NCI-H2107 treated with DMSO at 0.1 percent for 48 hours (cell line): ENCODE results near the gene RNF151.

Experiments
- DNase-seq: peaks from one replicate; lab custom pipeline; 2025; ENCODE audit not compliant: unreplicated experiment; lab: John Stamatoyannopoulos, UW

RNF151 gene

DNA sequence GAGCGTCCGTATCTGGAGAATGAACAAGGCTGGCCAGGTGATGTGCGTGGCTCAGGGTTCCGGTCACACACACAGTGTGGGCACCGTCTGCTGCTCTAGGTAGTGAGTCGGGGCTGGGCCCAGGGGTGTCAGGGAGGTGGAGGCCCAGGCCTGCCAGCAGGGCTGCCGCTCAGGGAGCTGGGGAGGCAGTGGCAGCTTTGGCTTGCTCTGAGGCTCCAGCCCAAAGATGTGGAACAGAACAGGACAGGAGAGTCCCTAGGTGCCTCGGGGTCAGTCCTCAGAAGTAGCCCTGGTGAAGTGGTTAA is 9.5 kb downstream of the RNF151 start:
- no peak for DNase-seq

DNA sequence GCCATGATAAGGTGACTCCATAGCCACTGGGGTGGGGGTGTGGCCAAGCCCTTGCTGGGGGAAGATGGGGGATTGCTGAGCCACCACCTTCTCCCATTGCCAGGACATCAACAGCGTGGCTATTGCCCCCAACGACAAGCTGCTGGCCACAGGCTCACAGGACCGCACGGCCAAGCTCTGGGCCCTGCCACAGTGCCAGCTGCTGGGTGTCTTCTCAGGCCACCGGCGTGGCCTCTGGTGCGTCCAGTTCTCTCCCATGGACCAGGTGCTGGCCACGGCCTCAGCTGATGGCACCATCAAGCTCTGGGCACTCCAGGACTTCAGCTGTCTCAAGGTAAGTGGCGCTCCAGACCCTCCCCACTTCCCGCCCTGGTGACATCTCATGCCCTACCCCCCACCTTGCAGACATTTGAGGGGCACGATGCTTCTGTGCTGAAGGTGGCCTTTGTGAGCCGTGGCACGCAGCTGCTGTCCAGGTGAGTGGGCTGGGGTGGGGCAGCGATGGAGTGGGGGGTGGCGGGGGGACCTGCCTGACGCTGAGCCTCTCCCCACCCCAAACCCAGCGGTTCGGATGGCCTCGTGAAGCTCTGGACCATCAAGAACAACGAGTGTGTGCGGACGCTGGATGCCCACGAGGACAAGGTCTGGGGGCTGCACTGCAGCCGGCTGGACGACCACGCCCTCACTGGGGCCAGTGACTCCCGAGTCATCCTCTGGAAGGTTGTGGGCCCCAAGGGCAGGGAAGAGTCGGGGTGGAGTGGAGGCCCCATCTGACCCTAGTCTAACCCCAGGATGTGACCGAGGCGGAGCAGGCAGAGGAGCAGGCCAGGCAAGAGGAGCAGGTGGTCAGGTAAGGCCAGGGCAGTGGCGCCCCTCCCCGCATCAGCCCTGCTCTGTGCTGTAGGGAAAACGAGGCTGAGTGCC is 10.6 kb downstream of the RNF151 start:
- no peak for DNase-seq

- no peak for DNase-seq
These were observed 11.2 kb downstream of the RNF151 start for GRCh38 chr16:1977875-1978268.

- DNase-seq, result no peak
These were observed 11.9 kb downstream of the RNF151 start for GRCh38 chr16:1978476-1979120.

GRCh38 chr16:1979271-1980029 is 12.8 kb downstream of the RNF151 start:
- DNase-seq, result no peak

DNA sequence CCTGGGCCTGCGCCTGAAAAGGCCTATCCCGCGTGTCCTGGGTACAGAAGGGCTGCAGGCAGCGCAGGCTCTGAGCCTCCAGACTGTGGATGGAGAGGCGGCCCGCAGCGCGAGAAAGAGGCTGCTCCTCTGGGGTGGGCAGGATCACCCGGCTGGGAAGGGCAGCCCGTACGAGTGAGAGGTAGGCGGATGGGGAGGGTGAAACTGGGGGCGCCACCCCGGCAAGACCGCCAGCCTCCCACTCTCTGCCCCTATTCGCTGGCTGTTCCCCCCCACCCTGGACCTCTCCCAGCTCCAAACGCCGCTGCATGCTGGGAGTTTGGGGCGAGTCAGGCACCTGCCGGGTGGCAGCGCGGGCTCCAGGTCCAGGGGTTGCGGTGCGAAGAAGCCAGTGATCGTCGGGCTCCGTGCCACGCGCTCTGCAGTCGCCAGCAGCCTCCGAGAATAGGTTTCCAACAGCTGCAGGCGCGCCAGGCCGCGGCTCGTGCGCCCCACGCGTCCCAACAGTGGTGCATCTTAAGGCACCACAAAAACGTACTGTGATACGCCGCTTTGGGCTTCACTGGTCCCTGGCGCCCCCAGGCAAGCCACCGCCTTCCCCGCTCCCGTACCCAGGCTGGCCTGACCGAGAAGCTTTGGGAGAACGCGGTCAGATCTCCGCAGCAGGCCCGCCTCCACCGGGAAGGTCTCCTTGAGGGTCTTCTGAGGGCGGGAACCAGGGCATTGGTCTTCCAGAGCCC is 13.5 kb downstream of the RNF151 start:
- no peak for DNase-seq

DNA sequence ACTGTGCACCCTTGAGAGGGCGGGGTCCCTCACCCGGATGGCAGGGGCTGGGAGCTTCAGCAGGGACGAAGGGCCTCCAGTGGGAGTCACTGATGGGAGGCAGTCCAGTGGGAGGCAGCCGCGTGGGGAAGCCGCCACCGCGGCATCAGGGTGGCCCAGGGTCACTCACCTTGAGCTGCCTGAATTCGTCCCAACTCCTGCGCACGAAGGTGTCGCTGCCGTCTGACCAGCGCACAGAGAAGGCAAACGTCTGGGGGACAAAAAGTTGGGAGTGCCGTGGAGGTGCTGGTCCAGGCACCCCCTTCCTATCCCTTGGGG is 14.1 kb downstream of the RNF151 start:
- no peak for DNase-seq

DNA sequence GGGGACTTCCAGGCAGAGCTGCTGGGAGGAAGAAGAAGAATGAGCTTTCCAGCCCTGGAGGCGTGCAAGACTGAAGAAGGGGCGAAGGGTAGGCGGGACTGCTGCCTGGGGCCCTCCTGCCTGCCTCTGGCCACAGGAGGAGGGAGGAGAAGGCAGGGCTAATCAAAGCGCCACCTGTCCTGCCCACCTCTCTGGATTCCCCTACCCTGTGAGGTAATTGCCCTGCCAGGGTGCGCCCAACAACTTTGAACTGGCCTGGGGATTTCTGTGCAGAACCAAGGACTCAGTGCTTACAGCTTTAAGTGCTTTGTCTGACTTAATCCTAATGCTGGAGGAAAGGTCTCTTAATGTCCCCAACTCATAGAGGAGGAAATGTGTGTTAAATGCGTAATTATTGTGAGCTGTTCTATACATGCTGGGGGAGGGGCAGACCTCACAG is 14.8 kb downstream of the RNF151 start, which contains the start of gene NOXO1:
Gene NOXO1 (minus strand): TSS at position 72 of the 439 bp plus-strand sequence. CDS start 290 bp downstream, outside the sequence.
- DNase-seq, result no peak

- DNase-seq, result no peak
These were observed 15.4 kb downstream of the RNF151 start for GRCh38 chr16:1982013-1982433.

DNA sequence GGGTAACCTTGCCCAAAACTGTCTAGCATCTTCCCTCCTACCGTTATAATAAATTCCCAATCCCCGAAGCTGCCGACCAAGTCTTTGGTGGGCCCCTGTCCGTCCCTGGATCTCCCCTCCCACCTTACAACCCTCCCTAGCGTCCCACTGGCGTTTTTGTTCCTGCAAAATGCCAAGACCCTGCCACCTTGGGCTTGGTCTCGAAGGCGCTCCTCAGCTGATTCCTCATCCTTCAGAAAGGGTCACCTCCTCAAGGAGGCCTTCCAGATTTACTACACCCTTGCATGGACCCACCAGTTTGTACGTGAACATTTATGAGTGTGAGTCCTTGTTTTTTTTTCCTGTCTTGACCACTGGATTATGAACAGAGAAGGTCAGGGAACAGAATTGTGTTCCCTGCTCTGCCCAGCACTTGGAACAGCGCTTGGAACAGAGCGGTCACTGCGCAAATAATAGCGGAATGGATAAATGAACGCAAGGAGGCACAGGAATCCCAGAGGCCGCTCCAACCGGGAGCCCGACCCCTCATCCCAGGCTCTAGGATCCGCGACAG is 16.4 kb downstream of the RNF151 start:
- DNase-seq, result no peak

DNA sequence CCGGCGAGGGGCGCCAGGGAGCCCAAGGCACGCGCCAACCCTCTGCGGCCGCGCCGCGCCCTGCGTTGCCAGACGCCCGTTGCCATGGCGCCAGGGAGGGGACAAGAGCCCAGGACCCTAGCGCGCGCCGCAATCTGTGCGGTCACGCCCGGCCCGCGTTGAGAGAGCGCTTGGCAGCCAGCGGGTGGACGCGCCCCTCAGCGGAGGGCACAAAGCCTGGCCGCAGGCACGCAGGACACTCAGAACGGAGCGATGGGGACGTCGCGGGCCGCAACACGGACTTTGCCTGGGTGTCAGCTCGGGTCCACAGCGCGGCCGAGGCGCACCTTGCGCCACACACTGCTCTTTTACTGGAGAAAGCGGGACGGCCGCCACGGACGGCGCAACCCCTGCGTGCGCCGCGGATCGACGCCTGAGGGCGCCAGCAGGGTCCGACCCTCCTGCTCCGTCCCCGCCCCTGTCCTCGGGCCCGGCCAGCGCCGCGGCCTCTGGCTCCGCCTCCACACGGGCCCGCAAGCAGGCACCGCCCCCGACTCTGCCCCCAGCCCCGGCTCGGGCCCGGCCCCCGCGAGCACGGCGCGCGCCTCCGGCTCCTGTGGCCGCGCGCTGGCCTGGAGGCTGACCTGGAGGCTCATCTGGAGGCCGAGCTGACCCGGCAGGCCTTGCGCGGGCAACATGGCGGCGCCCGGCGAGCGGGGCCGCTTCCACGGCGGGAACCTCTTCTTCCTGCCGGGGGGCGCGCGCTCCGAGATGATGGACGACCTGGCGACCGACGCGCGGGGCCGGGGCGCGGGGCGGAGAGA is 17.1 kb downstream of the RNF151 start, which contains the start of gene GFER:
Gene GFER (plus strand): TSS at position 650 of the 803 bp plus-strand sequence. CDS start 26 bp downstream, at position 676.
- DNase-seq, result peak; percentile 51

DNA sequence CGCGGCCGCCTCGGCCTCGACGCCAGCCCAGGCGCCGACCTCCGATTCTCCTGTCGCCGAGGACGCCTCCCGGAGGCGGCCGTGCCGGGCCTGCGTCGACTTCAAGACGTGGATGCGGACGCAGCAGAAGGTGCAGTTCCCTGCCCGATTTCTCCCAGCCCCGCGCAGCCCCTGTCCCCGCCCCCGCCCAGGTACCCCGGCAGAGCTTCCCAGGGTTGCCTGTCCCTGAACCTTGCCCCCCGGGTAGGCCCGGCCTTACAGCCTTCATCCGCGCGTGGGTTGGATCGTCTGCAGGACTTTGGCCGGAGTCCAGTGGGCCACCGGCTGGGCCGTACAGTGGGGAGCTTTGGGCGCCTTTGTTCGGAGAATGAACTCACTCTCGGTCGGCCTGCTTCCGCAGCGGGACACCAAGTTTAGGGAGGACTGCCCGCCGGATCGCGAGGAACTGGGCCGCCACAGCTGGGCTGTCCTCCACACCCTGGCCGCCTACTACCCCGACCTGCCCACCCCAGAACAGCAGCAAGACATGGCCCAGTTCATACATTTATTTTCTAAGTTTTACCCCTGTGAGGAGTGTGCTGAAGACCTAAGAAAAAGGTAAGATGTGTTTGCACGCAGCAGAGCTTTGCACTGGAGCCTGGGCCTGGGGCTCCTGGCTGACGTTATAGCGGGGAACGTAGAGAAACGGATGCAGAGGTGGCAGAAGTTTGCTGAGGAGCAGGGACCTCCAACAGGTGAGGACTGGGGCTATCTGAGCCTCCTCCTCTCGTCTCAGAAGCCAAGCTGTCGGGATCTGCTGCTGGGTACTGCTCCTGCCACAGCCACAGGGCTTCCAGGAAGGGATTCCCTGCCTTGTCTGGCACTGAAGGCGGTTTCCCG is 17.9 kb downstream of the RNF151 start:
- no peak for DNase-seq

GRCh38 chr16:1985466-1986150 is 19.0 kb downstream of the RNF151 start:
- DNase-seq, result no peak

DNA sequence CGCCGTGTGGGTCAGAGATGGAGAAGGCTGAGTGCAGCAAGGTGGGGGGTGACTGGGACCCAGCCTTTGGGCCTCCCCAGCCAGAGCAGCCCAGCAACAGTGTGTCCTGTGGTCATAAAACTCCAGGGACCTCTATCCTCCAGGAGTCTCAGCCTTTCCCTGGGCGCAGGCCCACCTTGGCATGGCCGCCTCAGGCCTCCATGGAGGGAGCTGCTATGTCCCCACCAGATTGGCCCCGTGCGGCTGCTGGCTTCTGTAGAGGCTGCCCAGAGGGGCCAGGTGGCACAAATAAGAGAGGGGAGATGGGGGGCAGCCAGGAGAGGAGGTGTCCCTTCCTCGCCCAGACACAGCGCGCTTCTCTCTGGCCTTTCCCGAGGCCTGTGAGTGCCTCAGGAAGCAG is 20.5 kb downstream of the RNF151 start:
- DNase-seq, result no peak

DNA sequence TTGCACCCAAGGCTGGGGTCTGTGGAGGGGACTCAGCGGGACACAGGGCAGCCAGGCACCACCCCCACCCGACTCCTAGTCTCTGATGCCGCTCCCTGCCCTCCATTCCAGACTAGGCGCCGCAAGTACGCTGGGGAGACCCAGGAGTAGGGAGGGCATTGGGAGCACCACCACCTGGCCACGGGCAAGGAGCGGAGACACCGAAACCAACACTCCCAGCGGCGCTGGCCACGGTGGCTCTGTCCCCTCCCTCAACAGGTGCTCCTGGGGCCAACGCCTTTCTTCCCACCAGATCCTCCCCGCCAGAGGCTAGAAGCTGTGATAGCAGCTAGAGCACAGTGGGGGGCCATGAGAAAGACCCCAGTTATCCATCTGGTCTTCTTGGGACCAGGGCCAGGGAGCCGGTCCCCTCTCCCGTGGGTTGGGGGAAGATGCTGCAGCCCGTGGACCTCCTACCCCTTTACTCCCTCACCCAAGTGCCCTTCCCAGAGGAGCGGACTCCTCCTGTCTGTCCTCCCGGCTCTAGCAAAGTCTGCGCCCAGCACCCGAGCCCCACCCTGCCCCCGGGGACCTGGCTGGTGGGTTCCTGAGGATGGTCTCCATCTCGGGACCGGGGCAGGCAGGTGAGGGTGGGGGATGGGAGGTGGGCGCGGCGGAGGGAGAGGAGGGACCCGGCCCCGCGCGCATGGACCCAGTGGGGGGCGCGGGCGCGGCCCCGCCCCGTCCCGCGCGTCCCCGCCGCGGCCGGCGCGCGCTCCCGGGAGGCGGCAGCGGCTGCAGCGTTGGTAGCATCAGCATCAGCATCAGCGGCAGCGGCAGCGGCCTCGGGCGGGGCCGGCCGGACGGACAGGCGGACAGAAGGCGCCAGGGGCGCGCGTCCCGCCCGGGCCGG is 22.8 kb downstream of the RNF151 start, which contains the start of gene SYNGR3:
Gene SYNGR3 (plus strand): TSS at position 762 of the 892 bp plus-strand sequence. CDS start 133 bp downstream, outside the sequence.
- DNase-seq, result peak; percentile 54

DNA sequence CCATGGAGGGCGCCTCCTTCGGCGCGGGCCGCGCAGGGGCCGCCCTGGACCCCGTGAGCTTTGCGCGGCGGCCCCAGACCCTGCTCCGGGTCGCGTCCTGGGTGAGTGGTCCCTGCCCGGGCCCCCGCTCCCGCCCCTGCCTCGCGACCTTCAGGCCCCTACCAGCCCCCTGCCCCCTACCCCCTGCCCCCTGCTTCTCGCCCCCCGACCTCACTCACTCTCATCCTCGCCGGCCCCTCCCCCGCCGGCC is 23.4 kb downstream of the RNF151 start:
- DNase-seq, result no peak

- DNase-seq, result no peak
These were observed 23.9 kb downstream of the RNF151 start for GRCh38 chr16:1990351-1991134.
